GM23248 (cell line): ENCODE measurements around the gene MRPS7. TPM values are rescaled to one million over a fixed set of nuclear protein-coding genes. Genes with fewer than 3 reads are reported as not detected.
A peak's percentile ranks its signal among the peaks of the same experiment; 100 is the strongest.

Source experiments
- DNase-seq: peaks from one replicate; pipeline ENCODE4 v3.0.0-alpha.2; 2015
- H2AFZ ChIP-seq: fragments of 200-600 bp; sonication (generic); 2 replicates; pipeline ENCODE4 v1.6.1; 2016; ENCODE audit warnings: antibody characterized with exemption
- H3F3A ChIP-seq: fragments of 200-600 bp; sonication (generic); 2 replicates; pipeline ENCODE4 v1.6.1; 2016; ENCODE audit warnings: mild to moderate bottlenecking, antibody characterized with exemption, mixed run types; ENCODE audit not compliant: insufficient read depth
- H3K27ac ChIP-seq: fragments of 200-600 bp; sonication (generic); 2 replicates; pipeline ENCODE4 v1.5.1; 2016; ENCODE audit warnings: mild to moderate bottlenecking
- H3K27me3 ChIP-seq: fragments of 200-600 bp; sonication (generic); replicated peaks from 2 replicates; pipeline ENCODE4 v1.6.1; 2016; ENCODE audit warnings: mild to moderate bottlenecking; ENCODE audit not compliant: insufficient read depth
- H3K36me3 ChIP-seq: fragments of 200-600 bp; sonication (generic); 2 replicates; pipeline ENCODE4 v1.6.1; 2016; ENCODE audit warnings: low read depth, mild to moderate bottlenecking
- H3K4me1 ChIP-seq: fragments of 200-600 bp; sonication (generic); 2 replicates; pipeline ENCODE4 v1.6.1; 2016; ENCODE audit warnings: mild to moderate bottlenecking; ENCODE audit not compliant: insufficient read depth
- H3K4me2 ChIP-seq: fragments of 200-600 bp; sonication (generic); one replicate; pipeline ENCODE4 v1.6.1; 2016; ENCODE audit warnings: mild to moderate bottlenecking; ENCODE audit not compliant: unreplicated experiment
- H3K4me3 ChIP-seq: fragments of 200-600 bp; sonication (generic); 2 replicates; pipeline ENCODE4 v1.5.1; 2016; ENCODE audit warnings: mild to moderate bottlenecking
- H3K79me2 ChIP-seq: fragments of 200-600 bp; sonication (generic); 2 replicates; pipeline ENCODE4 v1.6.1; 2016; ENCODE audit warnings: mild to moderate bottlenecking; ENCODE audit not compliant: insufficient read depth
- H3K9ac ChIP-seq: fragments of 200-600 bp; sonication (generic); 2 replicates; pipeline ENCODE4 v1.6.1; 2016; ENCODE audit warnings: mild to moderate bottlenecking
- H3K9me2 ChIP-seq: fragments of 200-600 bp; sonication (generic); 2 replicates; pipeline ENCODE4 v1.6.1; 2016; ENCODE audit warnings: mixed run types, mild to moderate bottlenecking, moderate library complexity; ENCODE audit not compliant: insufficient read depth
- H3K9me3 ChIP-seq: fragments of 200-600 bp; sonication (generic); one replicate; pipeline ENCODE4 v1.6.1; 2017; ENCODE audit warnings: low read depth
- H4K20me1 ChIP-seq: fragments of 200-600 bp; sonication (generic); 2 replicates; pipeline ENCODE4 v1.6.0; 2016; ENCODE audit not compliant: insufficient read depth
- EZH2 ChIP-seq: fragments of 200-600 bp; sonication (generic); IDR thresholded peaks from 2 replicates; pipeline ENCODE4 v1.6.1; 2018; ENCODE audit warnings: antibody characterized with exemption, mild to moderate bottlenecking; ENCODE audit not compliant: insufficient read depth, poor library complexity, severe bottlenecking
- EZH2phosphoT487 ChIP-seq: fragments of 200-600 bp; sonication (generic); IDR thresholded peaks from 2 replicates; pipeline ENCODE4 v1.6.1; 2018; ENCODE audit warnings: antibody characterized with exemption, moderate library complexity, mild to moderate bottlenecking, low read depth; ENCODE audit not compliant: insufficient read depth
- WGBS, 2 experiments: methylation state at CpG; one replicate each; pipeline ENCODE4 v1.1.6; 2015 to 2017; ENCODE audit warnings: low lambda C conversion rate in 2 of 2, low coverage in 1 of 2; ENCODE audit errors: missing lambda C conversion rate in 2 of 2; 5-methylcytosine and 5-hydroxymethylcytosine counted together
- in situ Hi-C: fragments of 300-500 bp; cut with MboI; formaldehyde crosslinking; loops from 2 replicates; pipeline ENCODE4 v1.15.0; 2020
- polyA plus RNA-seq: library from polyadenylated mRNA; unstranded; fragments of >200 nt; fragmentation: Nextera tagmentation; extraction: Ambion mirVana; gene quantifications from 2 replicates; pipeline ENCODE4 v1.2.1, GENCODE V29; 2016
- total RNA-seq: library from RNA; depleted of rRNA; stranded (reverse); fragments of >200 nt; shearing (Covaris generic); gene quantifications from 2 replicates; pipeline ENCODE4 v1.2.3, GENCODE V29; 2014

Gene MRPS7
- total and polyA plus RNA-seq, 2 experiments from 2014 or later = 41.6 to 87.6 TPM

- Histone ChIP-seq H3K4me1 (peaks cover 27% of the 10 kb centered on the region), H3K27me3 (no peaks in the 10 kb centered on the region), H3K79me2 (no peaks in the 10 kb centered on the region), H3K4me3 (peak overlapping the region; percentile 93), H3F3A (peaks cover 13% of the 10 kb centered on the region), H4K20me1 (no peaks in the 10 kb centered on the region), H3K9me3 (no peaks in the 10 kb centered on the region), H3K36me3 (peaks cover 7% of the 10 kb centered on the region; the same call in 1 of the 2 replicates), H3K27ac (peak overlapping the region; percentile 58), H3K9me2 (no peaks in the 10 kb centered on the region), H3K4me2 (peak overlapping the region; percentile 89), H3K9ac (peak overlapping the region; percentile 87), H2AFZ (peak overlapping the region; percentile 97)
- no peak for TF ChIP-seq EZH2phosphoT487
- TF ChIP-seq EZH2 = no peak
- 2 to 3% methylated on average over 38 to 47 of the region's 47 CpGs for WGBS, 2 experiments
- peak; percentile 88 for DNase-seq
- in situ Hi-C loops = no loop called here
Observed at GRCh38 chr17:75270218-75270965, 8.7 kb downstream of the MRPS7 start.

- Histone ChIP-seq H3K79me2 (no peaks in the 10 kb centered on the region), H3F3A (peaks cover 13% of the 10 kb centered on the region), H3K4me3 (peak within 1 kb of the TSS; percentile 93), H3K9me2 (no peaks in the 10 kb centered on the region), H4K20me1 (no peaks in the 10 kb centered on the region), H3K4me1 (peaks cover 27% of the 10 kb centered on the region), H3K9ac (peak within 1 kb of the TSS; percentile 87), H3K9me3 (no peaks in the 10 kb centered on the region), H2AFZ (peak within 1 kb of the TSS; percentile 97), H3K27ac (peak within 1 kb of the TSS; percentile 58), H3K36me3 (peaks cover 6% of the 10 kb centered on the region; the same call in 1 of the 2 replicates), H3K27me3 (no peaks in the 10 kb centered on the region), H3K4me2 (peak within 1 kb of the TSS; percentile 89)
- in situ Hi-C loops = no loop called here
- no peak for DNase-seq
- 2 to 4% methylated on average over 25 to 35 of the region's 39 CpGs for WGBS, 2 experiments
- TF ChIP-seq EZH2phosphoT487 (no peak), EZH2 (no peak)
Observed at GRCh38 chr17:75270966-75271232, 9.2 kb downstream of the MRPS7 start, which contains the start of gene MIF4GD. Gene MIF4GD (minus strand): TSS chr17:75271231. CDS start chr17:75270195, 1,036 bp downstream.

DNA sequence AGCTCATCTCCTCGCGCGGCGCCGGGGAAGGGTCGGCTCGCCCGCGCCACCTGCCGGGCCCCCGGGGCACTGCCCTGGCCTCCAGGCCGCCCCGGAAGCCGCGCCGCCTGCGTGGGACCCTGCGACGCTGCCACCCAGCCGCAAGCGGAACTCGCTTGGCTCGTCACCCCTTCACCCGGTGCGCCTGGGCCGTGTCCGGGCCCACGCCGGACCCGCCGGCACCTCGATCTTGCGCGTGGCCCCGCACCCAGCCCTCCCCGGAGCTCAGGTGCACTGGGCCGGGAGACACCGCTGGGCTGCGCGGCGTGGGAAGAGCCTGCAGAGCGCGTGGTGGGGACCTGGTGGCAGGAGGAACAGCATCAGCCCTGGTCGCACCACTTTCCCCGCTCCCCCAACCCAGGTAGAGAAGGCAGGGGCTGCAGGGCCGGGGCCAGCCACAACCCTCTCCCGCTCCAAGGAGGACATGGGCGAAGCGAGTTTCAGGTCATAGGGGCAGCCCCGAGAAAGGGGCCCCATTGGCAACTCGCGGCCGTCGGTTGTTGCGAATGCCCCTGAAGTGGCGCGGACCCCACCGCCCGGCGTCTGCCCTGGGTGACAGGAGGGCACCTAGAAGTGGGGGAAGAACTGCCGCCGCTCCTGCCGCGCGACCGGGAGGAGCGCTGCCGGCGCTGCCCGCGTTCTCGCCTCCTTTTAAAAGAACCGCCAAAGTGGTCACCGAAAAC, 9.7 kb downstream of the MRPS7 start:
- Histone ChIP-seq H2AFZ (peak overlapping the region; percentile 88), H3K9me2 (no peaks in the 10 kb centered on the region), H3K4me2 (peak overlapping the region; percentile 51), H3K9me3 (no peaks in the 10 kb centered on the region), H3F3A (peaks cover 13% of the 10 kb centered on the region), H3K27me3 (no peaks in the 10 kb centered on the region), H3K9ac (peak overlapping the region; percentile 75), H3K27ac (no peak overlapping the region), H3K36me3 (peaks cover 1% of the 10 kb centered on the region; the same call in 1 of the 2 replicates), H3K4me3 (peak overlapping the region; percentile 93), H4K20me1 (no peaks in the 10 kb centered on the region), H3K4me1 (peaks cover 27% of the 10 kb centered on the region), H3K79me2 (no peaks in the 10 kb centered on the region)
- in situ Hi-C loops = no loop called here
- 1% methylated on average over 42 to 71 of the region's 74 CpGs for WGBS, 2 experiments
- no peak for TF ChIP-seq EZH2phosphoT487
- no peak for TF ChIP-seq EZH2
- peak; percentile 92 for DNase-seq

GRCh38 chr17:75271955-75272847, 10.5 kb downstream of the MRPS7 start:
- peak overlapping the region; percentile 88 for H2AFZ ChIP-seq
- WGBS, 2 experiments = 37 to 41% methylated on average over 24 of the region's 24 CpGs
- DNase-seq = peak; percentile 89
- no peaks in the 10 kb centered on the region for H3K9me2 ChIP-seq
- H3K27ac ChIP-seq = peak overlapping the region; percentile 45
- H3K79me2 ChIP-seq = no peaks in the 10 kb centered on the region
- in situ Hi-C loops = no loop called here
- H4K20me1 ChIP-seq = no peaks in the 10 kb centered on the region
- H3K36me3 ChIP-seq = no peaks in the 10 kb centered on the region
- peaks cover 13% of the 10 kb centered on the region for H3F3A ChIP-seq
- peak overlapping the region; percentile 93 for H3K4me3 ChIP-seq
- no peaks in the 10 kb centered on the region for H3K9me3 ChIP-seq
- H3K4me1 ChIP-seq = peaks cover 29% of the 10 kb centered on the region
- peak overlapping the region; percentile 75; the same call in 1 of the 2 replicates for H3K9ac ChIP-seq
- H3K4me2 ChIP-seq = peak overlapping the region; percentile 51
- TF ChIP-seq EZH2 (no peak), EZH2phosphoT487 (no peak)
- H3K27me3 ChIP-seq = no peaks in the 10 kb centered on the region
